Lung (tissue), 16 donors: ENCODE data around the gene SMAGP. TPM values are rescaled to one million over a fixed set of nuclear protein-coding genes. Genes with fewer than 3 reads are reported as not detected.
"Not testable (repeated sequence)": the region's sequence is repeated elsewhere in the genome, so short reads cannot be mapped to it uniquely, and the experiment has no call there.

ENCODE experiments used
- ATAC-seq: fragments of 200-7000 bp; cut with Tn5 transposase; one replicate; pipeline ENCODE4 v1.9.1; 2020; ENCODE audit warnings: moderate number of reproducible peaks; ENCODE audit not compliant: insufficient read depth, low FRiP score
- DNase-seq, 3 donors: peaks; one replicate each; pipeline ENCODE4 v3.0.0-alpha.2; 2013 to 2017
- H3K27ac ChIP-seq, 2 donors: one replicate each; pipeline ENCODE4 v1.5.1; 2013; ENCODE audit warnings: mild to moderate bottlenecking in 2 of 2, moderate library complexity in 2 of 2, control low read depth in 1 of 2, inconsistent platforms in 1 of 2, low read depth in 1 of 2, low read length in 1 of 2
- H3K27me3 ChIP-seq, 3 donors: one replicate each; pipeline ENCODE4 v1.5.1; 2013; ENCODE audit warnings: low read length in 2 of 3; ENCODE audit not compliant: control insufficient read depth in 3 of 3, insufficient read depth in 3 of 3
- H3K36me3 ChIP-seq, 4 donors: one replicate each; pipeline ENCODE4 v1.5.1; 2013; ENCODE audit warnings: low read length in 4 of 4, mild to moderate bottlenecking in 1 of 4, moderate library complexity in 1 of 4; ENCODE audit not compliant: control insufficient read depth in 4 of 4, insufficient read depth in 4 of 4
- H3K4me1 ChIP-seq, 5 donors: one replicate each; pipeline ENCODE4 v1.5.1; 2013; ENCODE audit warnings: low read length in 5 of 5, mild to moderate bottlenecking in 2 of 5, moderate library complexity in 1 of 5; ENCODE audit not compliant: control insufficient read depth in 5 of 5, insufficient read depth in 5 of 5
- H3K4me3 ChIP-seq: one replicate; pipeline ENCODE4 v1.5.1; 2013; ENCODE audit warnings: mild to moderate bottlenecking, control low read depth, moderate library complexity
- H3K9ac ChIP-seq, 2 donors: one replicate each; pipeline ENCODE4 v1.5.1; 2013; ENCODE audit warnings: low read length in 2 of 2, control low read depth in 1 of 2; ENCODE audit not compliant: insufficient read depth in 1 of 2
- H3K9me3 ChIP-seq, 4 donors: one replicate each; pipeline ENCODE4 v1.5.1; 2013; ENCODE audit warnings: low read length in 3 of 4, mild to moderate bottlenecking in 1 of 4, moderate library complexity in 1 of 4; ENCODE audit not compliant: control insufficient read depth in 4 of 4, insufficient read depth in 3 of 4
- WGBS, 2 donors: extraction: QIAGEN DNeasy Blood & Tissue Kit; methylation state at CpG; one replicate each; pipeline ENCODE4 v1.1.7; 2013; 5-methylcytosine and 5-hydroxymethylcytosine counted together
- long read RNA-seq, 5 donors: transcript quantifications; one replicate each; lab custom pipeline, GENCODE V29; 2026
- polyA plus RNA-seq, 2 donors: library from polyadenylated mRNA; stranded (reverse); fragments of 200-250 nt; gene quantifications; one replicate each; pipeline ENCODE4 v1.2.1, GENCODE V29; 2013
- total RNA-seq, 2 donors: library from RNA; depleted of rRNA in 1 of 2; stranded (reverse); fragments of >200 nt in 1 of 2; gene quantifications; one replicate each; pipeline ENCODE4 v1.2.1, GENCODE V29; 2014 to 2021
- TF ChIP-seq, protein P1 (sequence below): IDR thresholded peaks from 2 replicates; pipeline ENCODE4 v1.5.1; 2012; ENCODE audit warnings: mild to moderate bottlenecking; ENCODE audit errors: control extremely low read depth, extremely low read depth
- donor health status: control.
- donor health status: control.
- donor health status: Bipolar disorder and iron deficiency.
- donor health status: healthy.
- donor health status: DM: yes; HTN: yes; CAD: no.

The SMAGP gene, protein sequence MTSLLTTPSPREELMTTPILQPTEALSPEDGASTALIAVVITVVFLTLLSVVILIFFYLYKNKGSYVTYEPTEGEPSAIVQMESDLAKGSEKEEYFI
- 10 to 100 TPM in 1 of 2 donors, 1 to 10 TPM in 1; 9.7 to 26.0 TPM for total RNA-seq
- 10 to 100 TPM; 17.0 to 17.3 TPM for polyA plus RNA-seq
- long read RNA-seq, donor 1, transcript SMAGP-205 (3 exons, 1,518 nt), result major isoform, 6 of 12 reads
- long read RNA-seq, donor 1, partial matches to known transcripts, result 0 of 12 reads
- long read RNA-seq, donor 1, other reads (novel, unspliced or antisense), result 0 of 12 reads
- long read RNA-seq, donor 2, partial matches to known transcripts, result 0 of 4 reads
- long read RNA-seq, donor 2, other reads (novel, unspliced or antisense), result 0 of 4 reads
- long read RNA-seq, donor 3, partial matches to known transcripts, result 0 of 6 reads
- long read RNA-seq, donor 3, other reads (novel, unspliced or antisense), result 0 of 6 reads
- long read RNA-seq, donor 4, partial matches to known transcripts, result 0 of 4 reads
- long read RNA-seq, donor 4, other reads (novel, unspliced or antisense), result 0 of 4 reads
- long read RNA-seq, donor 5, transcript SMAGP-203 (4 exons, 2,350 nt), result major isoform, 7 of 12 reads
- long read RNA-seq, donor 5, partial matches to known transcripts, result 0 of 12 reads
- long read RNA-seq, donor 5, other reads (novel, unspliced or antisense), result 0 of 12 reads

DNA sequence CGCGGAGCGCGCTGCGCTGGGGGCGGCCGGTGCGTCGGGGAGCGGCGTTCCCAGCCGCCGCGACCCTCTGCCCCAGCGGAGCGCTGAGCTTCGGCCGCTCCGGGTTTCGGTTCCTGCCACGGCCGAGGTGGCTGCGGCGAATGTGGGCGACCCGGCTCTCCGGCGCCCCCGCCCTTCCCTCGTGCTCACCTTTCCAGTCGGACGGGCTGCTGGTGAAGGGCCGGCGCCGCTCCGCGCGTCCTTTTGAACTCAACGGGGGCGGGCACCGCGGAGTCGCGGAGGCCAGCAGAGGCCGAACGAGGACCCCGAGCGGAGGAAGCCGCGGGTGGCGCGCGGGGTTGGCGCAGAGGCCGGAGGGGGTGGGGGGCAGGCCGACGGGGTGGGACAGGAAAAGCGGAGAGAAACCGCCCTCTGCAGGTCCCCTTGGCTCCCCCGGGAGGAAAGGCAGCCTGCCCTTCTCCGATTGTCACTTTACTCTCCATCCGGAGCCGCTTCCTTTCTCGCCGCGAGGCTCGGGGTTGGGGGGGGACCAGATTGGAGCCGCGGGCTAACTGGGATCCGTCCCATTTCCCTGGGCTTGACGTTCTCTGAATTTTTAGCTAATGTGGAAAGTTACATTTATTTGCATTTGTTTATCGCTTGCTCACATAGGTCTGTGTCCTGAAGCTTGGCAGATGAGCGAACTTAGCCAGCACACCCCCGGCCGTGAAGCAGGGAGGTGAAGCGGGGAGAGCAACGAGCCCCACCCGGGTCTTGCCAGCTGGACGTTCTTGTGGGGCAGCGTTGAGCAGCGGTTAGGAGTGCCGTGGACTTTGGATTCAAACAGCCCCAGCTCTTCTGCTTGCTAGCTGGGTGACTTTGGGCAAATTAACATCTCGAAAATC, at the start of gene SMAGP:
Gene SMAGP (minus strand): TSS at position 349 of the 884 bp plus-strand sequence. CDS start 1,137 bp downstream, outside the sequence.
- peak; percentile 58 to 82 (median 77) for DNase-seq
- Histone ChIP-seq H3K4me1 (peaks cover 0 to 10% (median 0%) of the 10 kb centered on the region in 5 donors), H3K27ac (peak within 1 kb of the TSS; percentile 68 to 97), H3K9ac (peak within 1 kb of the TSS in 1 of 2 donors; percentile 49), H3K36me3 (peaks cover 0 to 2% (median 0%) of the 10 kb centered on the region in 4 donors), H3K9me3 (no peaks in the 10 kb centered on the region), H3K4me3 (peak within 1 kb of the TSS; percentile 81), H3K27me3 (peaks cover 0 to 9% (median 6%) of the 10 kb centered on the region in 3 donors)
- ATAC-seq, result peak; percentile 73
- TF ChIP-seq, protein P1, sequence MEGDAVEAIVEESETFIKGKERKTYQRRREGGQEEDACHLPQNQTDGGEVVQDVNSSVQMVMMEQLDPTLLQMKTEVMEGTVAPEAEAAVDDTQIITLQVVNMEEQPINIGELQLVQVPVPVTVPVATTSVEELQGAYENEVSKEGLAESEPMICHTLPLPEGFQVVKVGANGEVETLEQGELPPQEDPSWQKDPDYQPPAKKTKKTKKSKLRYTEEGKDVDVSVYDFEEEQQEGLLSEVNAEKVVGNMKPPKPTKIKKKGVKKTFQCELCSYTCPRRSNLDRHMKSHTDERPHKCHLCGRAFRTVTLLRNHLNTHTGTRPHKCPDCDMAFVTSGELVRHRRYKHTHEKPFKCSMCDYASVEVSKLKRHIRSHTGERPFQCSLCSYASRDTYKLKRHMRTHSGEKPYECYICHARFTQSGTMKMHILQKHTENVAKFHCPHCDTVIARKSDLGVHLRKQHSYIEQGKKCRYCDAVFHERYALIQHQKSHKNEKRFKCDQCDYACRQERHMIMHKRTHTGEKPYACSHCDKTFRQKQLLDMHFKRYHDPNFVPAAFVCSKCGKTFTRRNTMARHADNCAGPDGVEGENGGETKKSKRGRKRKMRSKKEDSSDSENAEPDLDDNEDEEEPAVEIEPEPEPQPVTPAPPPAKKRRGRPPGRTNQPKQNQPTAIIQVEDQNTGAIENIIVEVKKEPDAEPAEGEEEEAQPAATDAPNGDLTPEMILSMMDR, result no peak
- WGBS, 2 donors, result 1% methylated on average over 42 to 83 of the region's 83 CpGs

DNA sequence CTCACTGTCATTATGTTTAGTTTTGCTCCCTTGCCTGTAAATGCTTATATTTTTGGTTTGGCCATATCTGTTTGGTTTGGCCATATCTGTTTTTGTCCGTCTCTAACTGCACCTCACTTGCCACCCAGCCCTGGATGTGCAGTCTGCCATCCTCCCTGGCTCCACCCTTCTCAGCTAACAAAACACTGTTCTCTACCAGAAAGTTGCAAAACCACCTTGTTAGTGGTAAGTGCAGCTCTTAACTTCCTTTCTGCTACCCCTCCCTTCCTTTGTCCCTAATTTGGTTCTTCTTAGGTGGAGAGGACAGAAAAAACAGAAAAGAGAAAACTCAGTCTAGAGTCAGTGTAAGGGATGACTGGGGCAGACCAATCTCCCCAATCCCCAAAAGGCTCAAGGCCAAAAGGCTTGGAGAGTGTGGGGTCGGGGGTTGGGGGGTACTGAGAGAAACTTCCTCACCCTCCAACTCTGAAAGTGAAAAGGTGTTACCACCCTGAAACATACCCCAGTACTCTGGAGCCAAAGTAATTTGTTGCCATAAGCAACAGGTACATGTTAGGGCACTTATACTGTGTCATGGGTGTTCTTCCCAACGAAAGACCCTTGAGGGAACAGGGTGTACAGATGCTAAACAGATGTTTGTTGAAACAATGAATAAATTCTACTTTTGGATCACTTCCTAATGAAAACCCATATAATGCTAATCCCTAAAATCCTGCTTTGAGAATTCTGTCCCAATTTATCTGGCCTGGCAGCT, 48.8 kb upstream of the SMAGP start:
- ATAC-seq, result no peak
- DNase-seq, result peak in 1 of 3 donors; percentile 28
- Histone ChIP-seq H3K4me3 (no peak overlapping the region), H3K4me1 (peaks cover 0 to 8% (median 0%) of the 10 kb centered on the region in 5 donors), H3K36me3 (no peaks in the 10 kb centered on the region), H3K9me3 (no peaks in the 10 kb centered on the region), H3K9ac (no peak overlapping the region), H3K27me3 (no peaks in the 10 kb centered on the region), H3K27ac (no peak overlapping the region)
- TF ChIP-seq, protein P1, result no peak
- 34 to 39% methylated on average over 3 of the region's 3 CpGs for WGBS, 2 donors

DNA sequence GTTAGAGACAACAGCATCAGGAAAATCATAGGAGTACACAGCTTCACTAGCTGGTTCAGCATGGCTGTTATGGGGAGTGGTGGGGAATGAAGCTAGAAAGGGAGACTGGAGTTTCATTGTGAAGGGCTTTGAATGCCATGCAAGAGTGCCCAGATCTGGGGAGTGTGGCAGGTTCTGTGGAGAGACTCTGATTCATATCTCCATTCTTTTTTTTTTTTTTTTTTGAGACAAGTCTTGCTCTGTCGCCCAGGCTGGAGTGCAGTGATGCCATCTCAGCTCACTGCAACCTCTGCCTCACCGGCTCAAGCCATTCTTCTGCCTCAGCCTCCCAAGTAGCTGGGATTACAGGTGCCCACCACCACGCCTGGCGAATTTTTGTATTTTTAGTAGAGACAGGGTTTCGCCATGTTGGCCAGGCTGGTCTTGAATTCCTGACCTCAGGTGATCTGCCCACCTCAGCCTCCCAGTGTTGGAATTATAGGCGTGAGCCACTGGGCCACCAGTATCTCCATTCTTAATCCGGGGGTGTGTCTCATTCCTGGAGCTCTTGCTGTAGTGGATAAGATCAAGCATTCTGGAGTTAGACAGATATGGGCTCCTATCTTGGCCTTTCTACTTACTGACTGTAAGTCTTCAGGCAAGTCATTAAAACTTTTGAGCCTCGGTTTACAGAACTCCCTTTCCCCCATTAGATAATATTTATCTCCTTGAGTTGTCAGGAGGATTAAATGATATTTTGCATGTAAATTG, 48.0 kb upstream of the SMAGP start:
- not testable (repeated sequence) for DNase-seq, H3K36me3 ChIP-seq, H3K27ac ChIP-seq, H3K9ac ChIP-seq, ATAC-seq, H3K4me1 ChIP-seq, H3K27me3 ChIP-seq, H3K9me3 ChIP-seq, H3K4me3 ChIP-seq
- 85% methylated on average over 8 of the region's 8 CpGs for WGBS, 2 donors
